WTC11 (cell line): ENCODE data around the gene ARIH1. TPM values are rescaled to one million over a fixed set of nuclear protein-coding genes. Genes with fewer than 3 reads are reported as not detected.

Source experiments
- ATAC-seq: fragments of 200-7000 bp; cut with Tn5 transposase; 2 replicates; pipeline ENCODE4 v1.10.0; 2021; ENCODE audit warnings: mild to moderate bottlenecking, moderate library complexity
- CTCF ChIA-PET: fragments of 300-600 bp; sonication (Branson Sonifier 250); formaldehyde crosslinking; loops from one replicate; lab custom pipeline; 2021; ENCODE audit warnings: antibody characterized with exemption; lab: Charles Lee
- POLR2A ChIA-PET: fragments of 350-600 bp; sonication (Branson Sonifier 250); formaldehyde crosslinking; loops from one replicate; lab custom pipeline; 2021; ENCODE audit warnings: antibody characterized with exemption; lab: Charles Lee
- DNase-seq: peaks from one replicate; pipeline ENCODE4 v3.0.0; 2021; ENCODE audit warnings: low spot score
- H3K27ac Mint-ChIP-seq: 2 replicates; pipeline ENCODE4 v1.8.0; 2021; ENCODE audit warnings: mixed read lengths
- H3K27me3 Mint-ChIP-seq: 2 replicates; pipeline ENCODE4 v1.8.0; 2021; ENCODE audit warnings: low read depth, mild to moderate bottlenecking, moderate library complexity, mixed read lengths
- H3K36me3 Mint-ChIP-seq: 2 replicates; pipeline ENCODE4 v1.8.0; 2021; ENCODE audit warnings: mixed read lengths
- H3K4me1 Mint-ChIP-seq: 2 replicates; pipeline ENCODE4 v1.8.0; 2022; ENCODE audit warnings: mixed read lengths
- H3K4me3 Mint-ChIP-seq: 2 replicates; pipeline ENCODE4 v1.8.0; 2021; ENCODE audit warnings: mild to moderate bottlenecking, moderate library complexity, mixed read lengths
- H3K9me3 Mint-ChIP-seq: 2 replicates; pipeline ENCODE4 v1.8.0; 2021; ENCODE audit warnings: mixed read lengths
- ATF1 ChIP-seq: sonication (generic); formaldehyde crosslinking; IDR thresholded peaks from 2 replicates; pipeline ENCODE4 v1.8.1; 2023; ENCODE audit warnings: mild to moderate bottlenecking, moderate library complexity, missing genetic modification reagents
- ATF2 ChIP-seq: sonication (generic); formaldehyde crosslinking; IDR thresholded peaks from 2 replicates; pipeline ENCODE4 v1.8.1; 2022; ENCODE audit warnings: low read depth, missing genetic modification reagents, borderline replicate concordance
- ATF6 ChIP-seq: sonication (generic); formaldehyde crosslinking; IDR thresholded peaks from 2 replicates; pipeline ENCODE4 v1.8.1; 2023; ENCODE audit warnings: mild to moderate bottlenecking, missing genetic modification reagents
- E2F4 ChIP-seq: sonication (generic); formaldehyde crosslinking; IDR thresholded peaks from 2 replicates; pipeline ENCODE4 v1.8.1; 2022; ENCODE audit warnings: low read depth, mild to moderate bottlenecking, moderate library complexity, missing genetic modification reagents, borderline replicate concordance
- ERG ChIP-seq: fragments of 250-450 bp; sonication (Bioruptor Pico); IDR thresholded peaks from 2 replicates; pipeline ENCODE4 v1.8.0; 2021; ENCODE audit warnings: mild to moderate bottlenecking
- ESRRA ChIP-seq: sonication (generic); formaldehyde crosslinking; IDR thresholded peaks from 2 replicates; pipeline ENCODE4 v1.8.1; 2022; ENCODE audit warnings: mild to moderate bottlenecking, missing genetic modification reagents, borderline replicate concordance
- ETV6 ChIP-seq: sonication (generic); formaldehyde crosslinking; IDR thresholded peaks from 2 replicates; pipeline ENCODE4 v1.8.1; 2022; ENCODE audit warnings: mild to moderate bottlenecking, missing genetic modification reagents
- FOXP1 ChIP-seq: sonication (generic); formaldehyde crosslinking; IDR thresholded peaks from 2 replicates; pipeline ENCODE4 v1.8.0; 2022; ENCODE audit warnings: missing genetic modification reagents, mild to moderate bottlenecking, moderate library complexity, borderline replicate concordance
- HMGXB4 ChIP-seq: sonication (generic); formaldehyde crosslinking; IDR thresholded peaks from 2 replicates; pipeline ENCODE4 v1.8.1; 2023; ENCODE audit warnings: mild to moderate bottlenecking, moderate library complexity, missing genetic modification reagents
- JUN ChIP-seq: sonication (generic); formaldehyde crosslinking; IDR thresholded peaks from 2 replicates; pipeline ENCODE4 v1.8.0; 2023; ENCODE audit warnings: mild to moderate bottlenecking, missing genetic modification reagents
- MXD4 ChIP-seq: fragments of 250-450 bp; sonication (Bioruptor Pico); IDR thresholded peaks from 2 replicates; pipeline ENCODE4 v1.8.0; 2021; ENCODE audit warnings: mild to moderate bottlenecking, moderate library complexity, borderline replicate concordance
- OVOL2 ChIP-seq: fragments of 250-450 bp; sonication (Bioruptor Pico); IDR thresholded peaks from 2 replicates; pipeline ENCODE4 v1.9.0; 2021; ENCODE audit warnings: mild to moderate bottlenecking, borderline replicate concordance
- RELA ChIP-seq: sonication (generic); formaldehyde crosslinking; IDR thresholded peaks from 2 replicates; pipeline ENCODE4 v1.8.1; 2022; ENCODE audit warnings: missing genetic modification reagents, mild to moderate bottlenecking, borderline replicate concordance
- STAT6 ChIP-seq: sonication (generic); formaldehyde crosslinking; conservative IDR thresholded peaks from 2 replicates; pipeline ENCODE4 v1.8.1; 2023; ENCODE audit warnings: mild to moderate bottlenecking, low read depth, missing genetic modification reagents, moderate library complexity
- ZBTB21 ChIP-seq: sonication (generic); formaldehyde crosslinking; IDR thresholded peaks from 2 replicates; pipeline ENCODE4 v1.8.1; 2023; ENCODE audit warnings: mild to moderate bottlenecking, missing genetic modification reagents, borderline replicate concordance
- ZBTB43 ChIP-seq: sonication (generic); formaldehyde crosslinking; IDR thresholded peaks from 2 replicates; pipeline ENCODE4 v1.8.1; 2023; ENCODE audit warnings: mild to moderate bottlenecking, missing genetic modification reagents
- ZNF219 ChIP-seq: sonication (generic); formaldehyde crosslinking; IDR thresholded peaks from 2 replicates; pipeline ENCODE4 v1.8.0; 2023; ENCODE audit warnings: missing genetic modification reagents, mild to moderate bottlenecking, borderline replicate concordance
- ZNF281 ChIP-seq: sonication (generic); formaldehyde crosslinking; IDR thresholded peaks from 2 replicates; pipeline ENCODE4 v1.8.0; 2023; ENCODE audit warnings: mild to moderate bottlenecking, missing genetic modification reagents
- ZNF416 ChIP-seq: fragments of 250-450 bp; sonication (Bioruptor Pico); IDR thresholded peaks from 2 replicates; pipeline ENCODE4 v1.9.0; 2021; ENCODE audit warnings: mild to moderate bottlenecking, inconsistent platforms
- total RNA-seq: library from RNA; stranded (reverse); gene quantifications from 3 replicates; pipeline ENCODE4 v1.2.3, GENCODE V29; 2021

Gene ARIH1
- total RNA-seq, 1 experiment from 2014 or later, result 198 TPM

GRCh38 chr15:72516777-72517176 lies 42.6 kb downstream of the ARIH1 start (continued):
- no peak for TF ChIP-seq ZNF281 (CRISPR knock-in tag)

- CTCF ChIA-PET, result no interaction called here
- DNase-seq, result no peak
- no peaks in the 10 kb centered on the region for H3K4me1 Mint-ChIP-seq
- POLR2A ChIA-PET, result no interaction called here
- no peak for TF ChIP-seq E2F4 (CRISPR knock-in tag)
- no peak for TF ChIP-seq ATF1 (CRISPR knock-in tag)
- no peak for TF ChIP-seq ERG (CRISPR knock-in tag)
- no peak for TF ChIP-seq ETV6 (CRISPR knock-in tag)
- no peak for TF ChIP-seq ATF6
- no peak for TF ChIP-seq ZBTB21 (CRISPR knock-in tag)
- no peak for TF ChIP-seq ZNF416 (CRISPR knock-in tag)
- no peak for TF ChIP-seq ATF2 (CRISPR knock-in tag)
- TF ChIP-seq ZNF219 (CRISPR knock-in tag), result no peak
- no peak for TF ChIP-seq JUN
- no peak for TF ChIP-seq OVOL2
- TF ChIP-seq STAT6 (CRISPR knock-in tag), result no peak
- TF ChIP-seq ZBTB43 (CRISPR knock-in tag), result no peak
- TF ChIP-seq FOXP1 (CRISPR knock-in tag), result no peak
- TF ChIP-seq ESRRA (CRISPR knock-in tag), result no peak
- TF ChIP-seq RELA, result no peak
- no peak for TF ChIP-seq HMGXB4 (CRISPR knock-in tag)
- TF ChIP-seq MXD4 (CRISPR knock-in tag), result no peak
- TF ChIP-seq, all 79 proteins: peak for 0
- no peak for ATAC-seq
- Mint-ChIP-seq H3K27ac (peak overlapping the region; percentile 75; the same call in 1 of the 2 replicates), H3K4me3 (no peak overlapping the region), H3K36me3 (peaks cover 3% of the 10 kb centered on the region; the same call in 1 of the 2 replicates), H3K27me3 (no peaks in the 10 kb centered on the region), H3K9me3 (no peaks in the 10 kb centered on the region)
These were observed 47.6 kb downstream of the ARIH1 start for GRCh38 chr15:72521682-72522081.
